GM12865 (cell line): Measurements from ENCODE around the gene ZBED4.

Experiments
- DNase-seq: peaks from one replicate; pipeline ENCODE4 v3.0.0; 2010; ENCODE audit warnings: low read depth
- H3K4me3 ChIP-seq: 2 replicates; pipeline ENCODE4 v1.5.1; 2011; ENCODE audit warnings: mild to moderate bottlenecking, low read depth, low read length, control low read depth
- CTCF ChIP-seq: IDR thresholded peaks from 2 replicates; pipeline ENCODE4 v1.5.1; 2011; ENCODE audit warnings: low read length, control low read depth, low read depth, inconsistent platforms; ENCODE audit not compliant: insufficient read depth; ENCODE audit errors: missing control alignments

ZBED4 gene

GRCh38 chr22:49915610-49916009 is 62.0 kb downstream of the ZBED4 start:
- TF ChIP-seq CTCF: no peak
- DNase-seq: no peak
- H3K4me3 ChIP-seq: no peak overlapping the region

GRCh38 chr22:49916831-49917230 is 63.2 kb downstream of the ZBED4 start:
- TF ChIP-seq CTCF: no peak
- no peak overlapping the region; the same call in 1 of the 2 replicates for H3K4me3 ChIP-seq
- no peak for DNase-seq

GRCh38 chr22:49917974-49918910 is 64.6 kb downstream of the ZBED4 start, which contains the start of the genes ALG12 and CRELD2:
Gene ALG12, minus strand, starts transcription at chr22:49918438. Its CDS starts 4,673 bp downstream, at chr22:49913765.
Gene CRELD2, plus strand, starts transcription at chr22:49918634. Its CDS starts 136 bp downstream, at chr22:49918770.
- peak within 1 kb of the TSS; percentile 99 for H3K4me3 ChIP-seq
- no peak for TF ChIP-seq CTCF
- DNase-seq: peak; percentile 98

GRCh38 chr22:49918911-49919881 is 65.6 kb downstream of the ZBED4 start:
- no peak for DNase-seq
- peak overlapping the region; percentile 88 for H3K4me3 ChIP-seq
- TF ChIP-seq CTCF: no peak

- DNase-seq: no peak
- H3K4me3 ChIP-seq: no peak overlapping the region
- no peak for TF ChIP-seq CTCF
Measured at GRCh38 chr22:49920859-49921258, 67.2 kb downstream of the ZBED4 start.

- TF ChIP-seq CTCF: no peak
- no peak overlapping the region for H3K4me3 ChIP-seq
- DNase-seq: no peak
Measured at GRCh38 chr22:49921508-49922278, 68.0 kb downstream of the ZBED4 start.
